Frontal cortex (tissue), 4 donors: ENCODE results near the gene MYCL. TPM values are rescaled to one million over a fixed set of nuclear protein-coding genes. Genes with fewer than 3 reads are reported as not detected.
"Not testable (repeated sequence)": the region's sequence is repeated elsewhere in the genome, so short reads cannot be mapped to it uniquely, and the experiment has no call there.

Experiments
- DNase-seq, 2 donors: peaks; one replicate each; pipeline ENCODE4 v3.0.0; 2012; ENCODE audit warnings: low spot score in 2 of 2
- FAIRE-seq: peaks from 2 replicates; lab custom pipeline; 2012; peaks lifted over from hg19 to GRCh38; lab: Jason Lieb, UNC
- total RNA-seq: library from RNA; depleted of rRNA; stranded (reverse); fragments of >200 nt; gene quantifications from one replicate; pipeline ENCODE4 v1.2.3, GENCODE V29; 2014
- donor health status: control.
- donor health status: control.
- donor health status: control.

The MYCL gene
- total RNA-seq, 1 donor from 2014 or later: 9.4 TPM

DNA sequence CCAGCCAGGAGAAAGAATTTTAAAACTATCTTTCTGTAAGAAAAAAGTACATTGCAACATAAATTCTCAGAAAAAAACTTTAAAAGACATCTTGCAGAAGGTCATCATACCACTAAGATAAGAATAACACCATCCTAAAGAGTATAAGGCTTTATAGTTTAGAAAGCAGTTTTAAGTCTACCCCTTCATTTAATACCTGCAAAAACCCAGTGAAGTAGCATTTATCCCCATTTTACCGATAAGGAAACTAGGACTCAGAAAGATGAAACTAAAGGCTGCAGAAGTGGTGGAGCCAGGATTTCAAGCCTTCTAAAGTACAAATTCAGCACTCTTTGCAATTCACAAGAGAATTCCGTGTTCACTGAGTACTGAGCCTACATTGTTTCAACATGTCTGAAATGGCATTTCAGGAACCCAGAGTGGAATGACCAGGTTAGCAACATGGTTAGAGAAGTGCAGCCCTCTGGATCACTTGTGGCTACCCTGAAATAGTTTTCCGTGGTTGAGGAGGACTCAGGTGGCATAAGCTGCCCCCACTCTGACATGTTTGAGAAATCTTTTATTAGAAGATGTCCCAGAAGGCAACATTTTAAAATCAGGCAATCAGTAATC is 6.7 kb downstream of the MYCL start:
- DNase-seq: no peak
- FAIRE-seq: no peak

DNA sequence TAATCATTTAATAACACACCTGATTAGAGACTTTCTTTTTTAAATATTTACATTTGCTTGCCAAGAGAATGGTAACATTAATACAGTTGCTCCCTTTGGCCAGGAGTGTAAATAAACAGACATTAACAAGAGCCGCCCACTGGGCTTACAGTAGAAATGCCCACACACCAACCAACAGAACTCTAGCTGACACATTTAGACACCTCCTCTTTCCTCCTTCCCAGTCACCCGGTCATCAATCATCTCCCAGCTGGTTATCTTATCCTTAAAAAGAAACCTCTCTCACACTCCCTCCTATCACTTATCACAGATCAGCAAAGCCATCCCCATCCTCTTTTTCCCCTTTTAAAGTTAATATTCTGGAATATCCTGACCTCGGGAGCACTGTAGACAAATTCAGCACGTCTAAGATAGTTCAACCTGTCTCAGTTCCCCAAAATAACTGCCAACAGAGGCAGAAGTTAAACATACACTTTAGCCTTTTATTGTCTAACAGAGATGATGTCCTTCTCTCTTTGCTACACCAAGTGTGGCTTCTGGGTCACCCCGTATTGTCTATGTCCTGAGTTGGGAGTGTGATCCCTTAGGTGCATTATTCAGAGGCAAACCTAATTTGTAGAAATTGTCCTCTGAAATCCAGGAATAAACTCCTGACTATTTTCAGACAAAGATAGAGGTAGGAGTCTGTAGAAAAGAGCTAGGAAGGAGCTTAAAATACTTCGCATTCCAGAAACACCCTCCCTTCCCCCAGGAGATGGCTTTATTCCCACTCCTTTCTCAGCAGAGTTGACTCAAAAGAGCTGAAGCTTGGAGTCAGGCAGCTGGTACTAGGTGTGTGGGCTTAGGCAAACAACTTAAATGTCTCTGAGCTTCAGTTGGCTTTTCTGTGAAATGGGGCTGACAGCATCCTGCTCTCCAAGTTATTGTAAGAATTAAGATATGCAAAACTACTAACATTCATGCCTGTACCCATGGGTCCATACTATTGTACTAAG is 8.8 kb downstream of the MYCL start:
- DNase-seq (no peak), FAIRE-seq (no peak)

- FAIRE-seq (no peak), DNase-seq (no peak)
These were observed 10.8 kb downstream of the MYCL start for GRCh38 chr1:39890880-39891279.

DNA sequence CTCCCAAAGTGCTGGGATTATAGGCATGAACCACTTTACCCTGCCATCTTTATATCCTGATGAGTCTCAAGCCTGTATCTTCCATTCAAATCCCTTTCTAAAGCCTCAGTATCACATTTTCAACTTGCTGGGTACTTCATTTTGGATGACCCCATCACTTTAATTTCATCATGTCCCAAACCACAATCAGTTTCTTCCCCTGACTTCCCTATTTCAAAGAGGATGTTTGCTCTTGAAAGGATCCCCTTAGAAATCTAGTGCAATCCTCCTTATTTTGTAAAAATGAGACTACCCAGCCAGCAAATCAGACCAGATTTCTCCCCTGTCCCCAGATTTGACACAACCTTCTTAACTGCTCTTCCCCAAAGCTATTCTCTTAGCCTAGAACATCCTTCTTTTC is 11.4 kb downstream of the MYCL start:
- FAIRE-seq: no peak
- DNase-seq: no peak

GRCh38 chr1:39886757-39887231 is 14.9 kb downstream of the MYCL start:
- FAIRE-seq (no peak), DNase-seq (peak in 1 of 2 donors; percentile 43)

GRCh38 chr1:39885516-39885915 is 16.2 kb downstream of the MYCL start:
- FAIRE-seq (no peak), DNase-seq (no peak)

DNA sequence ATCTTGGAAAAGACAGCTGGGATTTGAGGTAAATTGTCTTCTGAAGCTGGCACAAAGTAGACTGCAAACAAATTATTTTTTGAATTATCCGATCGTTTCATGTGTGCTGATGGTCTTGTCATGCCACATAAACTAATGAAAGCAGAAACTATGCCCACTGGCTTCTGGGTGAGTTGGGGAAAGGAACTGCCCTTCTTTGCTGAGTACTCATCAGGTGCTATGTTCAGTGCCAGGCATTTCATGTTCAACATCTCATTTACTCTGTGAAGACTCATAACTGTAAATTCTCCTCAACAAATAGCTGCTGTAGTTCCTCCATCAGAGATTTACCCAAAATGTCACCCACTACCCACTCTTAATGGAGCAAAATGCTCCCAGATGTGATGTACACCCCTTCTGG is 19.6 kb downstream of the MYCL start:
- no peak for FAIRE-seq
- DNase-seq: no peak

DNA sequence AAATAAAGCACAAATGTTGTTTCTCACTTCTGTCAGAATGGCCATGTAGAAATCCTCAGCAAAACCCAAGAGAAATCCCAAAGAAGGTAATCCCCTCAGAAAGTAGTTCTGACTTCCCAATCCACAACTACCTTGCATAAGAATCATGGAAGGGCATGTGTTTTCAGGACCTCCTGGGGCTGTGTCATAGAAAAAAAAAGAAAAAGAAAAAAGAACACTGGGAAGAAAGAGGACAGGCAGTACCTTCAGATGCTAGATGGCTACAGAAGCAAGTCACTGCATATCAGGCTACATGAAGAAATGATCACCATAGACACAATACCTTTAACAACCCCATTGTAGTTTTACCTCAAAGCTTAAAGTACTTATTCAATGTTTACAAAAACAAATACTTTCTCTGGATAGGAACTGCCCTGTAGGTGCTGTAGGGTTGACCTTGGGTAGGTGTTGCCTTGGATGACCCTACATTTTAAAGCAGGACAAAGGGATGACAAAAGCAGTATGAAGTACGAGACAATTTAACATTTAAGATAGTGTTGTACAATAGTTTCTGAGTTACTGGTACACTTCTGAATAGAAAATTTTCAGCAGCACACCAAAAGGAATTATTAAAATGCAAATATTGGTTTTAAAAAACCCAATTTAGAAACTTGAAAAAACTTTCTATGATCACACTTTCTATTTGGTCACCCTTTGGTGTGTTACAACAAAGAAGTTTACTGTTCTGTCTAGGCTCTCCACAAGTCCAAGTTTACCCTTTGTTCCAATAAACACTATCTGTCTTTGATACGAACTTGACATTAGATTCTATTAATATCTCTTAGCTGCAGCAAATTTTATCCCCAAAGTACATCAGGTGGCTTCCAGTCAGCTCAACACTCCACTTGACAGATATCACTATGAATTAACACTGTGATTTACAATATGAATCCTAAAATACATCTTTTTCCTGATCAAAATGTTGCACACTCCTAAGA is 23.4 kb downstream of the MYCL start:
- FAIRE-seq: no peak
- DNase-seq: no peak

DNA sequence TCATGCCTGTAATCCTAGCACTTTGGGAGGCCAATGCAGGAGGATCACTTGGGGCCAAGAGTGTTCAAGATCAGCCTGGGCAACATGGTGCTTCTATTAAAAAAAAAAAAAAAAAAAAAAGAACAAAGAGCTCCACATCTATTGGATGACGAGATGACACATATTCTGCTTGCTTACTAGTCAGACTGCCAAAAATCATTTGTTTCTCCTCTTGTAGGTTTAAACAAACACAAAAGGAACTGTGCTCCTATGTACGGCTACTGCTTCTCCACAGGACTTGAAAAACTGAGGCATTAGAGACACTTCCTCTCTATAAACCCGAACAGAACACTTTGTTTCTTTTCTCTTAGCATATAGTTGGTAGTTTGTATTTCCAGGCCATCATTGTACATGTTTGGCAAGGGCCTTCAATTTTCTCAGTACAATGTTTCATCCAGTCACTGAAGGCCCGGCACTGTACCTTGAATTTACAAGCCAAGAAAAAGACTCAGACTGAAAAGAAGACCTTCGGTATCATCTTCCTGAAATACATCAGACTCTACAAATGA is 24.4 kb downstream of the MYCL start:
- no peak for DNase-seq

DNA sequence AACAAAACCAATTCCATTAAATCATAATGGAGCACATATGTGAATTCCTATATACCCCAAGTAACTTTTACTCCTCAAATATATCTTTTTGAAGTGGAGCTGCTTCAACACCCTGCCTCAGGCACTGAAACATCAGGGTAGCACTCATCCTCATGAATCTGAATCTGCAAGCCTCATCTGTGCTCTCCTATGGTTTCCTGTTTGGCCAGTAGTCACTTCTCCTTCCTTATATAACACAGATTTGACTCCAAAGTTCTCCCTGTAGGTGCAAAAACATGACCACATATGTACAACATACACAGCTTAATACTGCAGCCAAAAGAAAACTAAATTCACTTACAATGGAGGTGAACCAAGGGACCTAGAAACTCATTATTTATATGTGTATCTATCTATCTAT is 25.6 kb downstream of the MYCL start:
- DNase-seq (no peak), FAIRE-seq (no peak)

More for the DNA sequence above, 24.4 kb downstream of the MYCL start:
- FAIRE-seq: no peak

- FAIRE-seq: no peak
- DNase-seq: no peak
These were observed 29.0 kb downstream of the MYCL start for GRCh38 chr1:39872698-39873097.

DNA sequence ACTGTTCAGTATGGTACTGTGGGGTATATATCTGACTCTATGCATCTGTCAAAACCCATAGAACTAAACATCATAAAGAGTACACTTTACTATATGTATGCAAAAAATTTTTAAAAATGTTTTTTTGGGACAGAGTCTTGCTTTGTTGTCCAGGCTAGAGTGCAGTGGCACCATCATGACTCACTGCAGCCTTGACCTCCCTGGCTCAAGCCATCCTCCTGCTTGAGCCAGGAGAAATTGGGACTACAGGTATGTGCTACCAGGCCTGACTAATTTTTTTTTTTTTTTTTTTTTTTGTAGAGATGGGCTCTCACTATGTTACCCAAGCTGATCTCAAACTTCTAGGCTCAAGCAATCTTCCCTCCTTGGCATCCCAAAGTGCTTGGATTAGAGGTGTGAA is 29.9 kb downstream of the MYCL start:
- DNase-seq (no peak), FAIRE-seq (no peak)

DNA sequence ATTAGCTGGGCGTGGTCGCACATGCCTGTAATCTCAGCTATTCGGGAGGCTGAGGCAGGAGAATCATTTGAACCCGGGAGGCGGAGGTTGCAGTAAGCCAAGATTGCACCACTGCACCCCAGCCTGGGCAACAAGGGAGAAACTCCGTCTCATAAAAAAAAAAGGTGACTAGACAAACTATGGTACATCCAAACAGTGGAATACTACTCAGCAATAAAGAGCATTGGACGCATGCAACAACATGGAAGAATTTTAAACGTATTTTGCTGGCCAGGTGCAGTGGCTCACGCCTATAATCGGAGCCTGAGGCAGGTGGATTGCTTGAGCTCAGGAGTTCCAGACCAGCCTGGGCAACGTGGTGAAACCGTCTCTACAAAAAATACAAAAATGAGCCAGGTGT is 30.7 kb downstream of the MYCL start:
- not testable (repeated sequence) for FAIRE-seq, DNase-seq

DNA sequence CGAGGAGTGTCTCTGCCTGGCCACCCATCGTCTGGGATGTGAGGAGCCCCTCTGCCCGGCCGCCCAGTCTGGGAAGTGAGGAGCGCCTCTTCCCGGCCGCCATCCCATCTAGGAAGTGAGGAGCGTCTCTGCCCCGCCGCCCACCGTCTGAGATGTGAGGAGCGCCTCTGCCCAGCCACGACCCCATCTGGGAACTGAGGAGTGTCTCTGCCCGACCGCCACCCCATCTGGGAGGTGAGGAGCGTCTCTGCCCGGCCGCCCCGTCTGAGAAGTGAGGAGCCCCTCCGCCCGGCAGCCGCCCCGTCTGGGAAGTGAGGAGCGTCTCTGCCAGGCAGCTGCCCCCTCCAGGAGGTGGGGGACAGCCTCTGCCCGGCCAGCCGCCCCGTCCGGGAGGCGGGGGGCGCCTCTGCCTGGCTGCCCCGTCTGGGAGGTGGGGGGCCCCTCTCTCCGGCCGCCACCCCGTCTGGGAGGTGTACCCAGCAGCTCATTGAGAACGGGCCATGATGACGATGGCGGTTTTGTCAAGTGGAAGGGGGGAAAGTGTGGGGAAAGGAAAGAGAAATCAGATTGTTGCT is 32.1 kb downstream of the MYCL start:
- not testable (repeated sequence) for FAIRE-seq, DNase-seq

- FAIRE-seq (no peak), DNase-seq (no peak)
These were observed 35.0 kb downstream of the MYCL start for GRCh38 chr1:39866767-39867166.

GRCh38 chr1:39865762-39866161 is 36.0 kb downstream of the MYCL start:
- FAIRE-seq: no peak
- DNase-seq: no peak

GRCh38 chr1:39863177-39863576 is 38.5 kb downstream of the MYCL start:
- no peak for DNase-seq
- FAIRE-seq: no peak

- DNase-seq (no peak), FAIRE-seq (no peak)
These were observed 40.7 kb downstream of the MYCL start for GRCh38 chr1:39861003-39861402.
